Large intestine (tissue), 12 donors: ENCODE results near the gene ARMH3. TPM values are rescaled to one million over a fixed set of nuclear protein-coding genes. Genes with fewer than 3 reads are reported as not detected.

Source experiments
- DNase-seq, 2 donors: peaks; one replicate each; pipeline versions ENCODE4 v3.0.0 to v3.0.0-alpha.2; 2013
- H3K27ac ChIP-seq: one replicate; pipeline ENCODE4 v1.5.1; 2013; ENCODE audit warnings: low read length
- H3K27me3 ChIP-seq: 2 replicates; pipeline ENCODE4 v1.6.1; 2013; ENCODE audit warnings: low read length; ENCODE audit not compliant: control insufficient read depth, insufficient read depth
- H3K36me3 ChIP-seq: 2 replicates; pipeline ENCODE4 v1.6.1; 2013; ENCODE audit warnings: low read length; ENCODE audit not compliant: control insufficient read depth, insufficient read depth
- H3K4me1 ChIP-seq: one replicate; pipeline ENCODE4 v1.6.1; 2013; ENCODE audit warnings: low read length; ENCODE audit not compliant: control insufficient read depth, insufficient read depth
- H3K4me3 ChIP-seq: one replicate; pipeline ENCODE4 v1.5.1; 2013; ENCODE audit warnings: low read length
- H3K9me3 ChIP-seq: one replicate; pipeline ENCODE4 v1.6.1; 2013; ENCODE audit warnings: mild to moderate bottlenecking, low read depth, low read length, moderate library complexity; ENCODE audit not compliant: control insufficient read depth
- WGBS: methylation state at CpG from one replicate; pipeline ENCODE4 v1.1.5; 2013; ENCODE audit warnings: low lambda C conversion rate; ENCODE audit not compliant: insufficient coverage; 5-methylcytosine and 5-hydroxymethylcytosine counted together
- long read RNA-seq, 11 donors: transcript quantifications; one replicate each; lab custom pipeline, GENCODE V29; 2026
- polyA plus RNA-seq: library from polyadenylated mRNA; unstranded; fragments of 120-200 nt; gene quantifications from one replicate; pipeline ENCODE4 v1.2.1, GENCODE V29; 2013

ARMH3 gene
- polyA plus RNA-seq = 19.3 TPM
- long read RNA-seq, donor 1, full-length matches to known transcripts = 1 of 1 reads
- long read RNA-seq, donor 1, partial matches to known transcripts = 0 of 1 reads
- long read RNA-seq, donor 1, other reads (novel, unspliced or antisense) = 0 of 1 reads
- long read RNA-seq, donor 2, partial matches to known transcripts = 0 of 2 reads
- long read RNA-seq, donor 2, other reads (novel, unspliced or antisense) = 0 of 2 reads
- long read RNA-seq, donor 3 = 0 reads
- long read RNA-seq, donor 4 = 0 reads
- long read RNA-seq, donor 5, full-length matches to known transcripts = 1 of 1 reads
- long read RNA-seq, donor 5, partial matches to known transcripts = 0 of 1 reads
- long read RNA-seq, donor 5, other reads (novel, unspliced or antisense) = 0 of 1 reads
- long read RNA-seq, donor 6, partial matches to known transcripts = 0 of 1 reads
- long read RNA-seq, donor 6, other reads (novel, unspliced or antisense) = 0 of 1 reads
- long read RNA-seq, donor 7 = 0 reads
- long read RNA-seq, donor 8, partial matches to known transcripts = 0 of 2 reads
- long read RNA-seq, donor 8, other reads (novel, unspliced or antisense) = 0 of 2 reads
- long read RNA-seq, donor 9, full-length matches to known transcripts = 2 of 2 reads
- long read RNA-seq, donor 9, partial matches to known transcripts = 0 of 2 reads
- long read RNA-seq, donor 9, other reads (novel, unspliced or antisense) = 0 of 2 reads
- long read RNA-seq, donor 10 = 0 reads
- long read RNA-seq, donor 11, full-length matches to known transcripts = 1 of 6 reads
- long read RNA-seq, donor 11, partial matches to known transcripts = 5 of 6 reads
- long read RNA-seq, donor 11, other reads (novel, unspliced or antisense) = 0 of 6 reads

DNA sequence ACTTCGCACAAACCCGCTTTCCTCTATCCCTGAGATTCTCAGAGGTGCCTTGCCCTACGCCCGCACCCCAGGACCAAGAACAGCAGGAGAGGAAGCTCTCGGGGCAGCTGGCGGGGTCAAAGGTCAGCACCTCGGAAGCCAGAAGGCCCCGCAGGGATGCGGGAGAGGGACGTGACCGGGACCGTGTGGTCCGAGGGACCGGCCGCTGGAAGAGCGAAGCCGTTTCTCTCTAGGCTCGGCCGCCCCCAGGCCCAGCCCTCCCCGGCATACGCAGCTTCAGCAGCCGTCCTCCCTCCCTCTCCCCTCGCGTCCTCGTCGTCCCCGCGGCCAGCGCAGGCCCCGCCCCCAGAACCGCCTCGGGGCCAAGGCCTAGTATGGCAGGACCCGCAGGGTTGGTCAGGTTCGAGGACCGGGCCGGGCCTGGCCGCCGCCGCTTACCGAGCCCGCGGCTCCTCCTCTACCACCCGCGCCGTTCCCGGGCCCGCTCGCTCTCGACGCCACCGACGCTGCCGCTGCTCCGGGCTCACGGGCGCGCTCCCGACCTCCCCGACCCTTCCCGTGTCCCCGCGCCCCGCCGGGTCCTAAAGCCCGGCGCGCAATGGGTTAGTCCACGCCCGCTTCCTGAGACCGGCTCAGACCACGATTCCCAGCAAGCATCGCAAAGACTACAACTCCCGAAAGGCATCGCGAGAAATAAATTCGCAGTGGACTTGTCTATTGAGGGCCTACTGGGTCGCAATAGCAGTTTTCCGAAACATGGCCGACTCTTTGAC lies at the start of gene ARMH3:
TSS of gene ARMH3 (minus strand) at position 527 of the 773 bp plus-strand sequence. CDS start 16,059 bp downstream, outside the sequence.
- peak within 1 kb of the TSS; percentile 99 for H3K4me3 ChIP-seq
- no peaks in the 10 kb centered on the region for H3K4me1 ChIP-seq
- no peaks in the 10 kb centered on the region for H3K9me3 ChIP-seq
- DNase-seq = peak; percentile 96 to 98
- H3K27ac ChIP-seq = peak within 1 kb of the TSS; percentile 86
- no peaks in the 10 kb centered on the region for H3K36me3 ChIP-seq
- H3K27me3 ChIP-seq = no peaks in the 10 kb centered on the region
- WGBS = no CpG with 5 or more reads among the region's 79 CpGs

DNA sequence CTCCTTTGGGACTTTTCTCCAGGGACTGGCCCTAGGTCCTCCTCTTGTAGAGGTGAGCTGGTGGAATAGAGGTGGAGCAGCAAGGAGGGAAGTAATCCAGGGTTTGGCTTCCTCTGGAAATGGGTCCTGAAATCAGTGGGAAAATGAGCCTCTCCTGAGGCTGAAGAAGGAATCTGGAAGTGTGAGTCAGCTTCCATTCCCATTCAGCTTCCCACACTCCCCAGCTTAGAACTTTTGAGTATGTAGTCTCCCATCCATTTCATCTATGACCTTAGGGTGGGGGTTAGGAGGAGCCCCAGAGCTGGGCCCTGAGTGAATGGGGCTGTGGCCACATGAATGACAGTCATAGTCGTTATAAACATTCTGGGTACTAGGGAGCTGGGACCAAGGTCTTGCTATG lies 46.4 kb upstream of the ARMH3 start:
- Histone ChIP-seq H3K27ac (no peak overlapping the region), H3K4me1 (no peaks in the 10 kb centered on the region), H3K36me3 (peaks cover 15% of the 10 kb centered on the region), H3K9me3 (no peaks in the 10 kb centered on the region), H3K27me3 (no peaks in the 10 kb centered on the region), H3K4me3 (no peak overlapping the region)
- no CpG with 5 or more reads among the region's 1 CpG for WGBS
- no peak for DNase-seq

DNA sequence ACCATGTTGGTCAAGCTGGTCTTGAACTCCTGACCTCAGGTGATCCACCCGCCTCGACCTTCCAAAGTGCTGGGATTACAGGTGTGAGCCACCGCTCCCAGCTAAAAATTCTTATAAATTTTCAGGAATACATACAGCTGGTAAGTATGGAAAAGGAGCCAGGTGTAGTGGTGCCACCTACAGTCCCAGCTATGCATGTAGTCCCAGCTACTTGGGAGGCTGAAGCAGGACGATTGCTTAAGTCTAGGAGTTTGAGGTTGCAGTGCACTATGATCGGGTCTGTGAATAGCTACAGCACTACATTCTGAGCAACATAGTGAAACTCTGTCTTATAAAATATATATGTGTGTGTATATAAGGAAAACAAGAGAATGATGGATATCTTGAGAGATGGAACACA lies 45.2 kb upstream of the ARMH3 start:
- Histone ChIP-seq H3K36me3 (peaks cover 4% of the 10 kb centered on the region), H3K9me3 (no peaks in the 10 kb centered on the region), H3K4me3 (no peak overlapping the region), H3K27me3 (no peaks in the 10 kb centered on the region), H3K4me1 (no peaks in the 10 kb centered on the region), H3K27ac (no peak overlapping the region)
- DNase-seq = peak in 1 of 2 donors; percentile 8
- WGBS = no CpG with 5 or more reads among the region's 5 CpGs

GRCh38 chr10:102096449-102096848 lies 40.5 kb upstream of the ARMH3 start:
- WGBS = 93% methylated on average over 3 of the region's 7 CpGs
- no peaks in the 10 kb centered on the region for H3K36me3 ChIP-seq
- H3K27ac ChIP-seq = no peak overlapping the region
- H3K4me1 ChIP-seq = no peaks in the 10 kb centered on the region
- H3K4me3 ChIP-seq = no peak overlapping the region
- no peaks in the 10 kb centered on the region for H3K9me3 ChIP-seq
- no peak for DNase-seq
- no peaks in the 10 kb centered on the region for H3K27me3 ChIP-seq

- no peak overlapping the region for H3K27ac ChIP-seq
- WGBS = no CpG with 5 or more reads among the region's 2 CpGs
- no peaks in the 10 kb centered on the region for H3K36me3 ChIP-seq
- H3K4me3 ChIP-seq = no peak overlapping the region
- H3K9me3 ChIP-seq = no peaks in the 10 kb centered on the region
- no peaks in the 10 kb centered on the region for H3K4me1 ChIP-seq
- no peaks in the 10 kb centered on the region for H3K27me3 ChIP-seq
- DNase-seq = no peak
These were observed 34.8 kb upstream of the ARMH3 start for GRCh38 chr10:102090772-102091171.

DNA sequence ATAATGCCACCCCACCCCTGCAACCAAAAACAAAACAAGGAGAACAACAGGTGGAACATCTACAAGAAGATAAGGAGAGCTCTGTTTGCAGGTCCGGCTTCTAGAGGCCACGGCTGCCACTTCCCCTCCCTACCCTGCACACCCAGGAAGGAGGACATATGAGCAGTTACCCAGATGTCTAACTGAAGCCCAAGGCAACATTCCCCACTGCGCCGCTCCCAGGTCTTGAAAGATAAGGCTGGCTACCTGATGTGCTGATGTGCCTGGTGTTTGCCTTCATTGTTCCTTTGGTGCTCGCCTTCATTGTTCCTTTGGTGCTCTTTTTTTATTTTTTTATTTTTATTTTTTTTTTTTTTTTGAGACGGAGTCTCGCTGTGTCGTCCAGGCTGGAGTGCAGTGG lies 30.2 kb upstream of the ARMH3 start:
- Histone ChIP-seq H3K9me3 (no peaks in the 10 kb centered on the region), H3K27me3 (no peaks in the 10 kb centered on the region), H3K4me3 (no peak overlapping the region), H3K36me3 (no peaks in the 10 kb centered on the region), H3K4me1 (no peaks in the 10 kb centered on the region), H3K27ac (no peak overlapping the region)
- WGBS = no CpG with 5 or more reads among the region's 8 CpGs
- no peak for DNase-seq

GRCh38 chr10:102085336-102085735 lies 29.4 kb upstream of the ARMH3 start:
- WGBS = no CpG with 5 or more reads among the region's 3 CpGs
- Histone ChIP-seq H3K4me1 (no peaks in the 10 kb centered on the region), H3K4me3 (no peak overlapping the region), H3K27ac (no peak overlapping the region), H3K27me3 (no peaks in the 10 kb centered on the region), H3K9me3 (no peaks in the 10 kb centered on the region), H3K36me3 (no peaks in the 10 kb centered on the region)
- DNase-seq = no peak

GRCh38 chr10:102083541-102083940 lies 27.6 kb upstream of the ARMH3 start:
- Histone ChIP-seq H3K9me3 (no peaks in the 10 kb centered on the region), H3K36me3 (no peaks in the 10 kb centered on the region), H3K4me1 (no peaks in the 10 kb centered on the region), H3K4me3 (no peak overlapping the region), H3K27me3 (no peaks in the 10 kb centered on the region), H3K27ac (no peak overlapping the region)
- WGBS = no CpG with 5 or more reads among the region's 3 CpGs
- DNase-seq = no peak

- Histone ChIP-seq H3K4me1 (no peaks in the 10 kb centered on the region), H3K4me3 (no peak overlapping the region), H3K9me3 (no peaks in the 10 kb centered on the region), H3K36me3 (peaks cover 14% of the 10 kb centered on the region), H3K27ac (no peak overlapping the region), H3K27me3 (no peaks in the 10 kb centered on the region)
- DNase-seq = peak; percentile 38 to 53
- no CpG with 5 or more reads among the region's 4 CpGs for WGBS
These were observed 16.9 kb upstream of the ARMH3 start for GRCh38 chr10:102072673-102073527.
